K562 (cell line): ENCODE measurements around the gene BANF2. TPM values are rescaled to one million over a fixed set of nuclear protein-coding genes. Genes with fewer than 3 reads are reported as not detected.

Experiments
- ATAC-seq: fragments of 200-7000 bp; cut with Tn5 transposase; 3 replicates; pipeline ENCODE4 v1.9.1; 2020; ENCODE audit warnings: moderate library complexity
- Bru-seq: library from RNA; stranded (reverse); fragments of 400-500 nt; gene quantifications from one replicate; lab custom pipeline; 2021; lab: Mats Ljungman, UMichigan
- BruChase-seq, 2 experiments: library from RNA; stranded (reverse); fragments of 400-500 nt; gene quantifications; one replicate each; lab custom pipeline; 2021; lab: Mats Ljungman, UMichigan
- BruUV-seq: library from RNA; stranded (reverse); fragments of 400-500 nt; replicated peaks from 2 replicates; lab custom pipeline; 2021; lab: Mats Ljungman, UMichigan
- CTCF ChIA-PET: fragments of 300-600 bp; formaldehyde crosslinking; extraction: SDS; loops from one replicate; lab custom pipeline; 2021; ENCODE audit warnings: low intra/inter-chr PET ratio; lab: Yijun Ruan, JAX
- POLR2A ChIA-PET: fragments of 300-600, 350-650 bp; sonication (Branson Sonifier 250); formaldehyde crosslinking; extraction: SDS; loops from one replicate; lab custom pipeline; 2021; ENCODE audit warnings: antibody characterized with exemption, inconsistent platforms; lab: Yijun Ruan, JAX
- DNase-seq, 4 experiments: peaks; one replicate each; pipeline versions ENCODE4 v3.0.0 to v3.0.0-alpha.2; 2011 to 2018; ENCODE audit warnings: low spot score in 3 of 4, mixed read lengths in 3 of 4; ENCODE audit errors: extremely low read depth in 1 of 4
- FAIRE-seq: peaks from 2 replicates; lab custom pipeline; 2011; peaks lifted over from hg19 to GRCh38; lab: Jason Lieb, UNC
- H2AFZ ChIP-seq: 2 replicates; pipeline ENCODE4 v1.6.0; 2011; ENCODE audit warnings: low read depth, low read length, control low read depth, inconsistent platforms
- H3K27ac ChIP-seq: fragments of 200-600 bp; 3 replicates; pipeline ENCODE4 v1.8.0; 2011; ENCODE audit warnings: low read depth, mild to moderate bottlenecking, control low read depth, inconsistent platforms, low read length, moderate library complexity, mixed read lengths; ENCODE audit errors: extremely low read depth
- H3K27me3 ChIP-seq, 2 experiments: fragments of 300-600 bp in 1 of 2; 2 replicates in 1 of 2; 3 replicates in 1 of 2; pipeline versions ENCODE4 v1.6.0 to v1.8.0; 2011; ENCODE audit warnings: inconsistent platforms in 2 of 2, low read length in 2 of 2, mild to moderate bottlenecking in 1 of 2, mixed read lengths in 1 of 2, moderate library complexity in 1 of 2; ENCODE audit not compliant: control insufficient read depth in 2 of 2, insufficient read depth in 2 of 2
- H3K36me3 ChIP-seq: fragments of 300-600 bp; 3 replicates; pipeline ENCODE4 v1.8.0; 2011; ENCODE audit warnings: mild to moderate bottlenecking, low read length, inconsistent platforms; ENCODE audit not compliant: control insufficient read depth, insufficient read depth
- H3K4me1 ChIP-seq, 2 experiments: fragments of 200-600 bp in 1 of 2; replicated peaks in 1 of 2; 2 replicates in 1 of 2; 3 replicates in 1 of 2; pipeline versions ENCODE4 v1.5.1 to v1.8.0; 2011; ENCODE audit warnings: inconsistent platforms in 2 of 2, low read length in 2 of 2, mild to moderate bottlenecking in 1 of 2, mixed read lengths in 1 of 2, moderate library complexity in 1 of 2; ENCODE audit not compliant: control insufficient read depth in 2 of 2, insufficient read depth in 2 of 2
- H3K4me2 ChIP-seq: 2 replicates; pipeline ENCODE4 v1.6.1; 2011; ENCODE audit warnings: low read length, control low read depth, inconsistent platforms, mixed read lengths; ENCODE audit not compliant: insufficient read depth
- H3K4me3 ChIP-seq: fragments of 200-600 bp; sonication (generic), shearing (Covaris generic); 2 replicates; pipeline ENCODE4 v1.5.1; 2016; ENCODE audit warnings: control low read depth, inconsistent platforms
- H3K79me2 ChIP-seq: fragments of 200-600 bp; 3 replicates; pipeline ENCODE4 v1.8.0; 2011; ENCODE audit warnings: low read length, inconsistent platforms; ENCODE audit not compliant: control insufficient read depth, insufficient read depth
- H3K9ac ChIP-seq, 2 experiments: 2 replicates each; pipeline versions ENCODE4 v1.6.0 to v1.6.1; 2011; ENCODE audit warnings: low read depth in 2 of 2, low read length in 2 of 2, control low read depth in 1 of 2, inconsistent platforms in 1 of 2, mild to moderate bottlenecking in 1 of 2, mixed read lengths in 1 of 2; ENCODE audit not compliant: insufficient read depth in 1 of 2
- H3K9me1 ChIP-seq: one replicate; pipeline ENCODE4 v1.6.0; 2011; ENCODE audit warnings: inconsistent platforms, mild to moderate bottlenecking, low read length, moderate library complexity; ENCODE audit not compliant: control insufficient read depth, insufficient read depth
- H3K9me3 ChIP-seq: replicated peaks from 2 replicates; pipeline ENCODE4 v1.5.1; 2011; ENCODE audit warnings: low read depth, low read length, inconsistent platforms; ENCODE audit not compliant: control insufficient read depth, insufficient read depth
- H4K20me1 ChIP-seq: replicated peaks from 2 replicates; pipeline ENCODE4 v1.6.1; 2011; ENCODE audit warnings: low read length, inconsistent platforms, mixed read lengths; ENCODE audit not compliant: control insufficient read depth, insufficient read depth
- RBFOX2 ChIP-seq: fragments of 200-400 bp; formaldehyde crosslinking; IDR thresholded peaks from 2 replicates; pipeline ENCODE4 v1.6.1; 2017; ENCODE audit warnings: low read depth, mild to moderate bottlenecking, low read length, moderate library complexity
- SRSF3 ChIP-seq: fragments of 200-400 bp; formaldehyde crosslinking; IDR thresholded peaks from 2 replicates; pipeline ENCODE4 v1.6.1; 2016; ENCODE audit warnings: mild to moderate bottlenecking, low read length, moderate library complexity; ENCODE audit not compliant: insufficient read depth
- WGBS: fragments of 100-300 bp; shearing (Covaris generic); methylation state at CpG from one replicate; pipeline ENCODE4 v1.1.6; 2016; ENCODE audit warnings: low coverage, mixed read lengths; ENCODE audit not compliant: insufficient coverage; ENCODE audit errors: missing lambda C conversion rate; 5-methylcytosine and 5-hydroxymethylcytosine counted together
- in situ Hi-C: fragments of 300-500 bp; cut with MboI; formaldehyde crosslinking; loops from 4 replicates; pipeline ENCODE4 v1.15.0; 2018; ENCODE audit warnings: inconsistent platforms, mixed read lengths
- intact Hi-C: fragments of 100-400 bp; cut with micrococcal nuclease; formaldehyde crosslinking; loops from 2 replicates; pipeline ENCODE4 v1.14.2; 2022
- long read RNA-seq, 3 experiments: library from polyadenylated mRNA in 2 of 3; library from RNA in 1 of 3; unstranded in 2 of 3; stranded (forward) in 1 of 3; transcript quantifications; one replicate each; pipeline ENCODE4 v2.0.0, GENCODE V29; 2019 to 2022
- polyA minus RNA-seq, 3 experiments: library from RNA; depleted of rRNA, polyadenylated mRNA; stranded (reverse); fragments of >200 nt; gene quantifications; 2 replicates each; pipeline ENCODE4 v1.2.3, GENCODE V29; 2011
- polyA plus RNA-seq, 8 experiments: library from polyadenylated mRNA; depleted of rRNA in 4 of 8; stranded (reverse) in 5 of 8; unstranded in 3 of 8; fragments of >200 nt; fragmentation: Nextera tagmentation in 2 of 8; fragmentation: Illumina TruSeq in 1 of 8; extraction: Ambion mirVana in 2 of 8; extraction: Trizol in 1 of 8; gene quantifications; 2 replicates each; pipeline versions ENCODE4 v1.2.1 to v1.2.3, GENCODE V29; 2011 to 2014; ENCODE audit warnings: inconsistent platforms in 1 of 8, missing spikeins in 1 of 8
- total RNA-seq, 7 experiments: library from RNA; depleted of rRNA in 6 of 7; stranded (reverse); fragments of >200 nt in 6 of 7; fragmentation: Illumina TruSeq in 2 of 7; extraction: Trizol in 2 of 7; gene quantifications; 2 replicates each; pipeline versions ENCODE4 v1.2.1 to v1.2.3, GENCODE V29; 2011 to 2021; ENCODE audit warnings: low replicate concordance in 1 of 7

BANF2 gene
- total RNA-seq (2011; cell fraction: chromatin; rRNA removed; ENCODE audit: low replicate concordance): not detected in 2 replicates
- total RNA-seq (2011; cell fraction: nucleolus; rRNA removed): not detected in 2 replicates
- not detected in 2 replicates for total RNA-seq (2011; cell fraction: nucleoplasm; rRNA removed)
- total RNA-seq (2014; rRNA removed) (not detected in 2 replicates), total RNA-seq (2014; rRNA removed; fragmentation: Illumina TruSeq; extraction: Trizol) (not detected in 2 replicates), total RNA-seq (2015; rRNA removed; fragmentation: Illumina TruSeq; extraction: Trizol) (not detected in 2 replicates), total RNA-seq (2021) (not detected in 2 replicates), polyA plus RNA-seq (2011; rRNA removed) (not detected in 2 replicates), polyA plus RNA-seq (2014; fragmentation: Illumina TruSeq; extraction: Trizol) (not detected in 2 replicates), polyA plus RNA-seq (2014; fragmentation: Nextera tagmentation; extraction: Ambion mirVana) (not detected), polyA plus RNA-seq (2014; rRNA removed) (not detected in 2 replicates), polyA minus RNA-seq (2011; rRNA and poly(A)+ RNA removed) (not detected in 2 replicates), Bru-seq, nascent RNA (not detected), BruChase-seq, experiment 1, labeled RNA remaining after a 2-hour chase (not detected), BruChase-seq, experiment 2, labeled RNA remaining after a 6-hour chase (not detected)
- not detected in 2 replicates for polyA plus RNA-seq (2011; cell fraction: cytosol; rRNA removed)
- polyA plus RNA-seq (2011; cell fraction: nucleus; rRNA removed): not detected in 2 replicates
- polyA plus RNA-seq (2012): not detected in 2 replicates
- not detected in 2 replicates for polyA minus RNA-seq (2011; cell fraction: cytosol; rRNA and poly(A)+ RNA removed)
- not detected in 2 replicates for polyA minus RNA-seq (2011; cell fraction: nucleus; rRNA and poly(A)+ RNA removed)
- long read RNA-seq, experiment 1: 0 reads
- long read RNA-seq, experiment 2: 0 reads
- long read RNA-seq, experiment 3: 0 reads

DNA sequence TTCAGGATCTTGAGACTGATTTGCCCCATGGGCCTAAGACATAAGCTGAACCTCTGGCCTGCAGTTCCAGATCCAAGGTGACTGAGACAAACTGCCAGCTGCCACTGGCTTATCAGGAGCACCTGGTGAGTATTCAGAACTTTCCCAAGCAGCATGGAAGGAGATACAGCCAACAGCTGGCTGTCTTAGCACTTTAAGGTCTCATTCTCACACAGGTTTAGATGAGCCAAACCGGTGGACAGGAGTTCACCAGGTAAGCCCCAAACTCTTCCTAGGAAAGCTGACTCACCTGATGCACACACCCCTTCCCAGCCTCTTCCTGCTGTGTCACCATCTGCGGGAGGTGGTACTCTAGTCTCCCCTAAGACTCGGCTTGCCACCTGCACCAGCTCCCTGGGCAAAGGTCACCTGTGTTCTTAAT lies at the start of gene BANF2:
TSS of gene BANF2 (plus strand) at position 36 of the 421 bp plus-strand sequence. CDS start 25,060 bp downstream, outside the sequence.
- Histone ChIP-seq H4K20me1 (no peaks in the 10 kb centered on the region), H3K4me1 (no peaks in the 10 kb centered on the region; a peak in 1 of 5 replicates), H2AFZ (no peak within 1 kb of the TSS), H3K4me3 (no peak within 1 kb of the TSS), H3K9me3 (no peaks in the 10 kb centered on the region), H3K4me2 (no peak within 1 kb of the TSS), H3K9me1 (no peaks in the 10 kb centered on the region), H3K9ac (no peak within 1 kb of the TSS), H3K36me3 (no peaks in the 10 kb centered on the region), H3K27me3 (peaks cover 0 to 43% of the 10 kb centered on the region in 2 experiments; a peak in 3 of 5 replicates), H3K27ac (no peak within 1 kb of the TSS), H3K79me2 (no peaks in the 10 kb centered on the region)
- ATAC-seq: no peak
- ChIA-PET POLR2A (no interaction called here), CTCF (no interaction called here)
- no peak for DNase-seq
- TF ChIP-seq RBFOX2 (no peak), SRSF3 (no peak)
- FAIRE-seq: no peak
- in situ Hi-C loops (no loop called here), intact Hi-C loops (no loop called here)
- no TSS peak for BruUV-seq
- 0% methylated on average over 1 of the region's 3 CpGs for whole genome bisulfite sequencing
